HG02798 (cell line): ENCODE data around the gene MAP1B.

Experiments used
- ATAC-seq: cut with Tn5 transposase; IDR thresholded peaks from one replicate; pipeline ENCODE4 v1.9.1; 2021; ENCODE audit warnings: mild to moderate bottlenecking; ENCODE audit not compliant: unreplicated experiment, poor library complexity

MAP1B gene

GRCh38 chr5:72184408-72184807, 77.1 kb downstream of the MAP1B start:
- no peak for ATAC-seq

GRCh38 chr5:72185496-72186329, 78.4 kb downstream of the MAP1B start:
- ATAC-seq = no peak

- ATAC-seq = no peak
Observed at GRCh38 chr5:72187388-72188075, 80.3 kb downstream of the MAP1B start.

- no peak for ATAC-seq
Observed at GRCh38 chr5:72188166-72188565, 80.9 kb downstream of the MAP1B start.

- no peak for ATAC-seq
Observed at GRCh38 chr5:72189146-72189545, 81.9 kb downstream of the MAP1B start.

GRCh38 chr5:72191404-72191803, 84.1 kb downstream of the MAP1B start:
- ATAC-seq = no peak

GRCh38 chr5:72194846-72195245, 87.6 kb downstream of the MAP1B start:
- peak; percentile 93 for ATAC-seq

GRCh38 chr5:72195581-72195980, 88.3 kb downstream of the MAP1B start:
- ATAC-seq = no peak

GRCh38 chr5:72197393-72197792, 90.1 kb downstream of the MAP1B start:
- ATAC-seq = no peak

- no peak for ATAC-seq
Observed at GRCh38 chr5:72199681-72200080, 92.4 kb downstream of the MAP1B start.

- no peak for ATAC-seq
Observed at GRCh38 chr5:72202331-72202825, 95.1 kb downstream of the MAP1B start.

- ATAC-seq = no peak
Observed at GRCh38 chr5:72203251-72203845, 96.1 kb downstream of the MAP1B start.

- no peak for ATAC-seq
Observed at GRCh38 chr5:72204946-72205345, 97.7 kb downstream of the MAP1B start.

GRCh38 chr5:72205431-72206009, 98.2 kb downstream of the MAP1B start:
- ATAC-seq = no peak

GRCh38 chr5:72206160-72206559, 98.9 kb downstream of the MAP1B start:
- ATAC-seq = no peak

- ATAC-seq = no peak
Observed at GRCh38 chr5:72206994-72207393, 99.7 kb downstream of the MAP1B start.

GRCh38 chr5:72208324-72208926, 101.2 kb downstream of the MAP1B start:
- ATAC-seq = no peak

- no peak for ATAC-seq
Observed at GRCh38 chr5:72209147-72210115, 102.2 kb downstream of the MAP1B start.
